Lower leg skin (tissue), 4 donors: ENCODE data around the gene CRYL1. TPM values are rescaled to one million over a fixed set of nuclear protein-coding genes. Genes with fewer than 3 reads are reported as not detected.

Experiments
- DNase-seq, 2 donors: peaks; one replicate each; pipeline ENCODE4 v3.0.0-alpha.2; 2019; ENCODE audit warnings: low spot score in 2 of 2
- H3K4me3 ChIP-seq: fragments of 200-600 bp; sonication (generic); 2 replicates; pipeline ENCODE4 v1.5.1; 2017; ENCODE audit warnings: mild to moderate bottlenecking, low read depth; ENCODE audit not compliant: poor library complexity, severe bottlenecking
- CTCF ChIP-seq, 3 donors: fragments of 450-650 bp; IDR thresholded peaks; one replicate each; pipeline ENCODE4 v1.5.1; 2016; ENCODE audit warnings: antibody characterized with exemption in 3 of 3, mild to moderate bottlenecking in 3 of 3, moderate library complexity in 2 of 3
- POLR2A ChIP-seq, 2 donors: fragments of 450-650 bp; IDR thresholded peaks; one replicate each; pipeline ENCODE4 v1.6.1; 2016 to 2017; ENCODE audit warnings: antibody characterized with exemption in 2 of 2, mild to moderate bottlenecking in 1 of 2, moderate library complexity in 1 of 2
- WGBS, 2 donors: methylation state at CpG; one replicate each; pipeline ENCODE4 v1.1.5; 2018; 5-methylcytosine and 5-hydroxymethylcytosine counted together
- intact Hi-C: fragments of 100-400 bp; cut with DNase I; formaldehyde crosslinking; loops from one replicate; pipeline ENCODE4 v1.15.0; 2023; ENCODE audit warnings: low total_unique reads
- total RNA-seq, 4 donors: library from RNA; depleted of rRNA; stranded (reverse); fragments of >200 nt; gene quantifications; one replicate each; pipeline ENCODE4 v1.1.0, GENCODE V29; 2016

Gene CRYL1
- total RNA-seq, 4 donors from 2014 or later: 10.3 to 21.4 (median 16.8) TPM

- no peak for DNase-seq
- WGBS, 2 donors: 83 to 89% methylated on average over 6 of the region's 6 CpGs
- intact Hi-C loops: no loop called here
- TF ChIP-seq CTCF (IDR thresholded peaks at IDR 0.05) (no peak), POLR2A (IDR thresholded peaks at IDR 0.05) (no peak)
- H3K4me3 ChIP-seq: no peak overlapping the region
Measured at GRCh38 chr13:20559659-20560356, 34.2 kb upstream of the CRYL1 start.

GRCh38 chr13:20558982-20559381 is 33.3 kb upstream of the CRYL1 start:
- no peak for DNase-seq
- no peak for TF ChIP-seq POLR2A (IDR thresholded peaks at IDR 0.05)
- no peak for TF ChIP-seq CTCF (IDR thresholded peaks at IDR 0.05)
- WGBS, 2 donors: 55 to 94% methylated on average over 3 of the region's 3 CpGs
- intact Hi-C loops: no loop called here
- no peak overlapping the region for H3K4me3 ChIP-seq

- no peak overlapping the region for H3K4me3 ChIP-seq
- 49 to 51% methylated on average over 3 of the region's 3 CpGs for WGBS, 2 donors
- TF ChIP-seq POLR2A (IDR thresholded peaks at IDR 0.05) (no peak), CTCF (IDR thresholded peaks at IDR 0.05) (no peak)
- intact Hi-C loops: no loop called here
- no peak for DNase-seq
Measured at GRCh38 chr13:20553311-20553710, 27.7 kb upstream of the CRYL1 start.

- TF ChIP-seq POLR2A (IDR thresholded peaks at IDR 0.05) (no peak), CTCF (IDR thresholded peaks at IDR 0.05) (no peak)
- no peak overlapping the region for H3K4me3 ChIP-seq
- intact Hi-C loops: no loop called here
- no peak for DNase-seq
- WGBS, 2 donors: 59 to 64% methylated on average over 5 of the region's 5 CpGs
Measured at GRCh38 chr13:20550799-20551198, 25.1 kb upstream of the CRYL1 start.

- no peak overlapping the region for H3K4me3 ChIP-seq
- DNase-seq: no peak
- 82 to 89% methylated on average over 4 of the region's 4 CpGs for WGBS, 2 donors
- intact Hi-C loops: no loop called here
- TF ChIP-seq POLR2A (IDR thresholded peaks at IDR 0.05) (no peak), CTCF (IDR thresholded peaks at IDR 0.05) (no peak)
Measured at GRCh38 chr13:20547479-20547908, 21.8 kb upstream of the CRYL1 start.

GRCh38 chr13:20546556-20546955 is 20.9 kb upstream of the CRYL1 start:
- no peak for TF ChIP-seq CTCF (IDR thresholded peaks at IDR 0.05)
- TF ChIP-seq POLR2A (IDR thresholded peaks at IDR 0.05): no peak
- H3K4me3 ChIP-seq: no peak overlapping the region
- intact Hi-C loops: no loop called here
- whole genome bisulfite sequencing, 2 donors: 62 to 70% methylated on average over 1 of the region's 1 CpG
- DNase-seq: no peak
